GM23248 (cell line): ENCODE measurements around the gene ANKRD29. TPM values are rescaled to one million over a fixed set of nuclear protein-coding genes. Genes with fewer than 3 reads are reported as not detected.
"Not testable (repeated sequence)": the region's sequence is repeated elsewhere in the genome, so short reads cannot be mapped to it uniquely, and the experiment has no call there.

ENCODE experiments used
- DNase-seq: peaks from one replicate; pipeline ENCODE4 v3.0.0-alpha.2; 2015
- H2AFZ ChIP-seq: fragments of 200-600 bp; sonication (generic); 2 replicates; pipeline ENCODE4 v1.6.1; 2016; ENCODE audit warnings: antibody characterized with exemption
- H3F3A ChIP-seq: fragments of 200-600 bp; sonication (generic); 2 replicates; pipeline ENCODE4 v1.6.1; 2016; ENCODE audit warnings: mild to moderate bottlenecking, antibody characterized with exemption, mixed run types; ENCODE audit not compliant: insufficient read depth
- H3K27ac ChIP-seq: fragments of 200-600 bp; sonication (generic); 2 replicates; pipeline ENCODE4 v1.5.1; 2016; ENCODE audit warnings: mild to moderate bottlenecking
- H3K27me3 ChIP-seq: fragments of 200-600 bp; sonication (generic); replicated peaks from 2 replicates; pipeline ENCODE4 v1.6.1; 2016; ENCODE audit warnings: mild to moderate bottlenecking; ENCODE audit not compliant: insufficient read depth
- H3K36me3 ChIP-seq: fragments of 200-600 bp; sonication (generic); 2 replicates; pipeline ENCODE4 v1.6.1; 2016; ENCODE audit warnings: low read depth, mild to moderate bottlenecking
- H3K4me1 ChIP-seq: fragments of 200-600 bp; sonication (generic); 2 replicates; pipeline ENCODE4 v1.6.1; 2016; ENCODE audit warnings: mild to moderate bottlenecking; ENCODE audit not compliant: insufficient read depth
- H3K4me2 ChIP-seq: fragments of 200-600 bp; sonication (generic); one replicate; pipeline ENCODE4 v1.6.1; 2016; ENCODE audit warnings: mild to moderate bottlenecking; ENCODE audit not compliant: unreplicated experiment
- H3K4me3 ChIP-seq: fragments of 200-600 bp; sonication (generic); 2 replicates; pipeline ENCODE4 v1.5.1; 2016; ENCODE audit warnings: mild to moderate bottlenecking
- H3K79me2 ChIP-seq: fragments of 200-600 bp; sonication (generic); 2 replicates; pipeline ENCODE4 v1.6.1; 2016; ENCODE audit warnings: mild to moderate bottlenecking; ENCODE audit not compliant: insufficient read depth
- H3K9ac ChIP-seq: fragments of 200-600 bp; sonication (generic); 2 replicates; pipeline ENCODE4 v1.6.1; 2016; ENCODE audit warnings: mild to moderate bottlenecking
- H3K9me2 ChIP-seq: fragments of 200-600 bp; sonication (generic); 2 replicates; pipeline ENCODE4 v1.6.1; 2016; ENCODE audit warnings: mixed run types, mild to moderate bottlenecking, moderate library complexity; ENCODE audit not compliant: insufficient read depth
- H3K9me3 ChIP-seq: fragments of 200-600 bp; sonication (generic); one replicate; pipeline ENCODE4 v1.6.1; 2017; ENCODE audit warnings: low read depth
- H4K20me1 ChIP-seq: fragments of 200-600 bp; sonication (generic); 2 replicates; pipeline ENCODE4 v1.6.0; 2016; ENCODE audit not compliant: insufficient read depth
- EZH2 ChIP-seq: fragments of 200-600 bp; sonication (generic); IDR thresholded peaks from 2 replicates; pipeline ENCODE4 v1.6.1; 2018; ENCODE audit warnings: antibody characterized with exemption, mild to moderate bottlenecking; ENCODE audit not compliant: insufficient read depth, poor library complexity, severe bottlenecking
- EZH2phosphoT487 ChIP-seq: fragments of 200-600 bp; sonication (generic); IDR thresholded peaks from 2 replicates; pipeline ENCODE4 v1.6.1; 2018; ENCODE audit warnings: antibody characterized with exemption, moderate library complexity, mild to moderate bottlenecking, low read depth; ENCODE audit not compliant: insufficient read depth
- WGBS, 2 experiments: methylation state at CpG; one replicate each; pipeline ENCODE4 v1.1.6; 2015 to 2017; ENCODE audit warnings: low lambda C conversion rate in 2 of 2, low coverage in 1 of 2; ENCODE audit errors: missing lambda C conversion rate in 2 of 2; 5-methylcytosine and 5-hydroxymethylcytosine counted together
- in situ Hi-C: fragments of 300-500 bp; cut with MboI; formaldehyde crosslinking; loops from 2 replicates; pipeline ENCODE4 v1.15.0; 2020
- polyA plus RNA-seq: library from polyadenylated mRNA; unstranded; fragments of >200 nt; fragmentation: Nextera tagmentation; extraction: Ambion mirVana; gene quantifications from 2 replicates; pipeline ENCODE4 v1.2.1, GENCODE V29; 2016
- total RNA-seq: library from RNA; depleted of rRNA; stranded (reverse); fragments of >200 nt; shearing (Covaris generic); gene quantifications from 2 replicates; pipeline ENCODE4 v1.2.3, GENCODE V29; 2014

The ANKRD29 gene
- total and polyA plus RNA-seq, 2 experiments from 2014 or later = 8.0 to 9.2 TPM

DNA sequence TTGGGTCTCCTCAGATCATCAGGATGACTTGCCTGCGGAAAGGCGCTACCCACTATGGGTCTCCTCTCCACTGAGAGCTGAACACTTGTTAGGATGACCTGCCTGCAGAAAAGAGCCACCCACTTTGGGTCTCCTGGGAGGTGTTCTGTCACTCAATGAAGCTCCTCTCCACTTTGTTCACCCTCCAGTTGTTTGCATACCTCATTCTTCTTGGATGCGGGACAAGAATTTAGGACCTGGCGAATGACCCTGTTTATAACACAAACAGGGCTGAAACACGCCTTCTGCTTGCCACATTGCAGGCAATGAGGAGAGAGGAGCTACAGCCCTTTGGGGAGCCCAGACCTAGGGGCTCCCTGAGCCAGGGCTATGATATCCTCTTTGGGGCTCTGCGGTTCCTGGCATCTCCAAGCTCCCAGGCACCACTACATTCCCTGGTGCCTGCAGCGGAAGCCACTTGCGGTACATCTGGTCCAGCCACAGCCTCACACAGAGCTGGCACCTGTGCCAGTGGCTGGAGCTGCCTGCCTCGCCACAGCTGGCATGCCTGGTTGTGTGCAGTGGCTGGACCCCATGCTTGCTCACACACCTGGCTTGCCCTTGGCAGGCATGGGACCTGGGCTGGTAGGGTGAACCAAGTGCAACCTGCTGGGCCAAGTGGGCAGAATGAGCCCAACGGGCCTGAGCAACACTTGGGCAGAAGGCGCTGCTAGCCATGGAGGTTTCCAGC lies 20.6 kb downstream of the ANKRD29 start:
- H2AFZ ChIP-seq = no peak overlapping the region
- H3K4me3 ChIP-seq = no peak overlapping the region
- in situ Hi-C loops = no loop called here
- H3K36me3 ChIP-seq = no peaks in the 10 kb centered on the region
- DNase-seq = no peak
- H3K4me2 ChIP-seq = no peak overlapping the region
- no peak overlapping the region for H3K27ac ChIP-seq
- no peak overlapping the region for H3K9ac ChIP-seq
- H3F3A ChIP-seq = no peaks in the 10 kb centered on the region
- no peaks in the 10 kb centered on the region for H3K27me3 ChIP-seq
- no peaks in the 10 kb centered on the region for H3K9me2 ChIP-seq
- H3K9me3 ChIP-seq = no peaks in the 10 kb centered on the region
- TF ChIP-seq EZH2phosphoT487 = no peak
- no peak for TF ChIP-seq EZH2
- WGBS, 2 experiments = 82 to 89% methylated on average over 11 of the region's 11 CpGs
- H3K4me1 ChIP-seq = no peaks in the 10 kb centered on the region
- H3K79me2 ChIP-seq = no peaks in the 10 kb centered on the region
- no peaks in the 10 kb centered on the region for H4K20me1 ChIP-seq

- Histone ChIP-seq H3K4me1 (no peaks in the 10 kb centered on the region), H3K9ac (no peak overlapping the region), H3K36me3 (no peaks in the 10 kb centered on the region), H3K9me3 (no peaks in the 10 kb centered on the region), H3K27me3 (no peaks in the 10 kb centered on the region), H3F3A (no peaks in the 10 kb centered on the region), H3K4me2 (no peak overlapping the region), H2AFZ (no peak overlapping the region), H3K4me3 (no peak overlapping the region), H3K27ac (no peak overlapping the region), H3K79me2 (no peaks in the 10 kb centered on the region), H3K9me2 (no peaks in the 10 kb centered on the region), H4K20me1 (no peaks in the 10 kb centered on the region)
- no peak for DNase-seq
- no peak for TF ChIP-seq EZH2phosphoT487
- in situ Hi-C loops = no loop called here
- WGBS, 2 experiments = 81 to 83% methylated on average over 9 to 11 of the region's 11 CpGs
Measured at GRCh38 chr18:23641143-23641720, 21.5 kb downstream of the ANKRD29 start.

- no peak overlapping the region for H3K4me2 ChIP-seq
- H3K27ac ChIP-seq = no peak overlapping the region
- H3K9ac ChIP-seq = no peak overlapping the region
- no peaks in the 10 kb centered on the region for H3K36me3 ChIP-seq
- TF ChIP-seq EZH2 = no peak
- no peak for TF ChIP-seq EZH2phosphoT487
- H3K79me2 ChIP-seq = no peaks in the 10 kb centered on the region
- in situ Hi-C loops = no loop called here
- H3K4me1 ChIP-seq = 0 out of 2 replicates have a peak, but pooled peaks cover 3% of the 10 kb centered on the region
- 68 to 88% methylated on average over 2 of the region's 2 CpGs for WGBS, 2 experiments
- H3K4me3 ChIP-seq = no peak overlapping the region
- H3K27me3 ChIP-seq = no peaks in the 10 kb centered on the region
- no peaks in the 10 kb centered on the region for H3F3A ChIP-seq
- no peaks in the 10 kb centered on the region for H3K9me3 ChIP-seq
- DNase-seq = no peak
- H2AFZ ChIP-seq = no peak overlapping the region
- no peaks in the 10 kb centered on the region for H4K20me1 ChIP-seq
- no peaks in the 10 kb centered on the region for H3K9me2 ChIP-seq
Measured at GRCh38 chr18:23640052-23640451, 22.7 kb downstream of the ANKRD29 start.

GRCh38 chr18:23636433-23636832 lies 26.3 kb downstream of the ANKRD29 start:
- WGBS, 2 experiments = 84 to 87% methylated on average over 5 of the region's 5 CpGs
- H3K27me3 ChIP-seq, H3K27ac ChIP-seq, H3K9ac ChIP-seq, H2AFZ ChIP-seq, in situ Hi-C loops, H3K36me3 ChIP-seq, H3K9me3 ChIP-seq, H3K9me2 ChIP-seq, H3K79me2 ChIP-seq, H3K4me3 ChIP-seq, H3K4me1 ChIP-seq, H4K20me1 ChIP-seq, DNase-seq, H3K4me2 ChIP-seq, H3F3A ChIP-seq: not testable (repeated sequence)
